ENCODE measurements around the gene C16orf92. TPM values are rescaled to one million over a fixed set of nuclear protein-coding genes. Genes with fewer than 3 reads are reported as not detected.
A peak's percentile ranks its signal among the peaks of the same experiment; 100 is the strongest.

The C16orf92 gene
- total and polyA plus RNA-seq, 2 of the 8 experiments (the other 6 are each of a cell fraction or from before 2014, with no cell fraction given): not detected

GRCh38 chr16:30063278-30063892 is 40.4 kb downstream of the C16orf92 start:
- peak overlapping the region; percentile 71 to 92 (median 88); a peak in 6 of 8 replicates for H3K4me3 ChIP-seq (ENCODE audit: extremely low read depth in 1 of 4, insufficient read depth in 2 of 4, low read depth in 3 of 4, low read length in 4 of 4)
- no peak overlapping the region for H3K23ac ChIP-seq (ENCODE audit: insufficient read length)
- no peaks in the 10 kb centered on the region for H3K9me3 ChIP-seq (ENCODE audit: insufficient read depth in 2 of 2, low read depth in 1 of 2, low read length in 1 of 2)
- peaks cover 2 to 20% of the 10 kb centered on the region in 2 experiments for H4K20me1 ChIP-seq (replicated peaks in 1 of 2; ENCODE audit: control insufficient read depth in 1 of 2, insufficient read depth in 2 of 2, low read length in 2 of 2)
- peak overlapping the region; percentile 74; the same call in 1 of the 2 replicates for H2BK5ac ChIP-seq (ENCODE audit: low read depth, low read length)
- no peak overlapping the region for H2AK5ac ChIP-seq (ENCODE audit: low read depth, low read length)
- H3K14ac ChIP-seq (ENCODE audit: insufficient read length): no peak overlapping the region
- peaks cover 2 to 14% (median 13%) of the 10 kb centered on the region in 4 experiments; a peak in 6 of 8 replicates for H3K36me3 ChIP-seq (ENCODE audit: control insufficient read depth in 2 of 4, insufficient read depth in 4 of 4, low read length in 3 of 4)
- FAIRE-seq: no peak
- WGBS, 2 experiments (ENCODE audit: extremely low coverage in 1 of 2, insufficient coverage in 1 of 2, insufficient read length in 1 of 2, insufficient replicate concordance in 2 of 2, low coverage in 1 of 2, low lambda C conversion rate in 2 of 2, missing lambda C conversion rate in 1 of 2): 57% methylated on average over 12 of the region's 12 CpGs; no CpG with 5 or more reads in 1 of the 2 experiments
- peak overlapping the region; percentile 34 for H4K91ac ChIP-seq (replicated peaks; ENCODE audit: insufficient read length, low read length)
- no peak overlapping the region for H3K27ac ChIP-seq (ENCODE audit: low read depth, low read length)
- H3K4ac ChIP-seq (replicated peaks; ENCODE audit: insufficient read length, low read depth, low read length): no peak overlapping the region
- 0 out of 2 replicates have a peak, but pooled peaks cover 9% of the 10 kb centered on the region for H3K79me1 ChIP-seq (ENCODE audit: low read depth, low read length)
- H3K4me1 ChIP-seq (replicated peaks in 1 of 4; ENCODE audit: control insufficient read depth in 3 of 4, insufficient read depth in 4 of 4, low read length in 3 of 4): peaks cover 6 to 24% (median 15%) of the 10 kb centered on the region in 4 experiments
- H3K27me3 ChIP-seq (replicated peaks in 1 of 4; ENCODE audit: control insufficient read depth in 3 of 4, extremely low read depth in 1 of 4, insufficient read depth in 3 of 4, low read length in 3 of 4): no peaks in the 10 kb centered on the region
- H3K56ac ChIP-seq (replicated peaks; ENCODE audit: insufficient read length, low read depth, low read length): no peak overlapping the region
- peak overlapping the region; percentile 34 for H4K5ac ChIP-seq (ENCODE audit: insufficient read length, low read depth, low read length)
- H3K79me2 ChIP-seq (ENCODE audit: control insufficient read depth in 1 of 2, insufficient read depth in 2 of 2, low read length in 2 of 2): peaks cover 15 to 23% of the 10 kb centered on the region in 2 experiments
- no peak for DNase-seq (ENCODE audit: low read depth in 1 of 2, low spot score in 2 of 2)
- H3K4me2 ChIP-seq (ENCODE audit: insufficient read depth in 1 of 2, low read depth in 2 of 2, low read length in 2 of 2): peak overlapping the region; percentile 73 to 81
- no peak overlapping the region; the same call in 1 of the 2 replicates for H2BK20ac ChIP-seq (ENCODE audit: low read length)
- no peak overlapping the region for H2AFZ ChIP-seq (ENCODE audit: low read length)
- H3K23me2 ChIP-seq (ENCODE audit: low read depth, low read length): peaks cover 18% of the 10 kb centered on the region
- ChIA-PET POLR2A (ENCODE audit: partially characterized antibody) (interaction anchor here (7.7 to 21.2 kb wide), 2 partner anchors 9 to 27 kb away, joined by 88 to 353 read pairs; partner anchors contain the start of genes TBX6 and YPEL3), CTCF (ENCODE audit: partially characterized antibody) (interaction anchor here (0.6 to 1.7 kb wide), 5 partner anchors 8 to 942 kb away, joined by 3 to 8 read pairs (median 3); no protein-coding TSS in a partner anchor)
- H2BK15ac ChIP-seq (ENCODE audit: low read length): peak overlapping the region; percentile 53
- H3K9ac ChIP-seq (replicated peaks in 1 of 4; ENCODE audit: extremely low read depth in 1 of 4, low read depth in 3 of 4, low read length in 3 of 4): no peak overlapping the region
- H3K18ac ChIP-seq (ENCODE audit: extremely low read depth, low read length): peak overlapping the region; percentile 57; the same call in 1 of the 2 replicates
- H2BK12ac ChIP-seq (ENCODE audit: low read depth, low read length): 0 out of 2 replicates have a peak overlapping the region, but pooled peaks have one; percentile 39
- no peak overlapping the region for H2BK120ac ChIP-seq (replicated peaks; ENCODE audit: low read depth, low read length)
- H4K8ac ChIP-seq (ENCODE audit: extremely low read depth, insufficient read depth, low read length): no peak overlapping the region; the same call in 1 of the 2 replicates
- TF ChIP-seq CTBP2 (IDR thresholded peaks at IDR 0.05; ENCODE audit: borderline replicate concordance, insufficient read depth, insufficient read length, low read length) (no peak), EZH2 (IDR thresholded peaks at IDR 0.05; ENCODE audit: low read depth, low read length, severe bottlenecking) (no peak), NRF1 (IDR thresholded peaks at IDR 0.05; ENCODE audit: low read depth, low read length) (no peak), CTCF (IDR thresholded peaks at IDR 0.05; ENCODE audit: control extremely low read depth in 1 of 3, insufficient read depth in 1 of 3, low read depth in 1 of 3, low read length in 3 of 3) (no peak), POLR2AphosphoS5 (IDR thresholded peaks at IDR 0.05; ENCODE audit: low read depth, low read length) (no peak), BACH1 (IDR thresholded peaks at IDR 0.05; ENCODE audit: low read length) (no peak), CBX5 (IDR thresholded peaks at IDR 0.05; ENCODE audit: low read depth, low read length) (no peak)
- TF ChIP-seq, protein P1, sequence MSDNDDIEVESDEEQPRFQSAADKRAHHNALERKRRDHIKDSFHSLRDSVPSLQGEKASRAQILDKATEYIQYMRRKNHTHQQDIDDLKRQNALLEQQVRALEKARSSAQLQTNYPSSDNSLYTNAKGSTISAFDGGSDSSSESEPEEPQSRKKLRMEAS (IDR thresholded peaks at IDR 0.05): no peak

All from H1 (cell line).